ENCODE measurements around the gene CPSF7.
"Not testable (repeated sequence)": the region's sequence is repeated elsewhere in the genome, so short reads cannot be mapped to it uniquely, and the experiment has no call there.

CPSF7 gene

GRCh38 chr11:61437496-61437895, 7.7 kb upstream of the CPSF7 start:
- no peak for DNase-seq (ENCODE audit: low read depth)

DNA sequence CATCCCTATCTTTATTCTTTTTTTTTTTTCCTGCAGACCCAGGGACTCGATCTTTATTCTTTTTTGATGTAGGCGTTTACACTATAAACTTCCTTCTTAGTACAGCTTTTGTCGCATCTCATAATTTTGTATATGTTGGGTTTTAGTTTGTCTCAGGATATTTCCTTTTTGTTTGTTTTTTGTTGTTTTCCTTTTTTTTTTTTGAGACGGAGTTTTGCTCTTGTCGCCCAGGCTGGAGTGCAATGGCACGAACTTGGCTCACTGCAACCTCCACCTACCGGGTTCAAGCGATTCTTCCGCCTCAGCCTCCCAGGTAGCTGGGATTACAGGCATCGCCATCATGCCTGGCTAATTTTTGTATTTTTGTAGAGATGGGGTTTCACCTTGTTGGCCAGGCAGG, 1.1 kb upstream of the CPSF7 start:
- DNase-seq (ENCODE audit: low read depth) = not testable (repeated sequence)

DNA sequence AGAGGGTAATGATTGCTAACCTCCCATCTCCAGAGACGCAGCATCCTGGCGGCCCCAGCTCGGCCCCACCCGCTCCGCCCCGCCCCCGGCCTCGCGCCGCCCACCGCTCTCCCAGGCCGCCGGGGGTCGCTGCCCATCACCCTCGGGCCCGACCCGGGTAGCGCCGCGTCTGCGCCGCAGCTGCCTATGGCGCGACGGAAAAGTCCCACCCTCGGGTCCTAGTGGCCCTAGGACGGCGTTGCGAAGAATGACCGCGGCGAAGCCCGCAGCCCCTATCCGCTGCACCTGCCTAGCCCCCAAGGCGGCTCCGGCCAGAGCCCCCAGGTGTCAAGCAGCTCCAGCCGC, 457 bp downstream of the CPSF7 start:
- peak; percentile 33 for DNase-seq (ENCODE audit: low read depth)

DNA sequence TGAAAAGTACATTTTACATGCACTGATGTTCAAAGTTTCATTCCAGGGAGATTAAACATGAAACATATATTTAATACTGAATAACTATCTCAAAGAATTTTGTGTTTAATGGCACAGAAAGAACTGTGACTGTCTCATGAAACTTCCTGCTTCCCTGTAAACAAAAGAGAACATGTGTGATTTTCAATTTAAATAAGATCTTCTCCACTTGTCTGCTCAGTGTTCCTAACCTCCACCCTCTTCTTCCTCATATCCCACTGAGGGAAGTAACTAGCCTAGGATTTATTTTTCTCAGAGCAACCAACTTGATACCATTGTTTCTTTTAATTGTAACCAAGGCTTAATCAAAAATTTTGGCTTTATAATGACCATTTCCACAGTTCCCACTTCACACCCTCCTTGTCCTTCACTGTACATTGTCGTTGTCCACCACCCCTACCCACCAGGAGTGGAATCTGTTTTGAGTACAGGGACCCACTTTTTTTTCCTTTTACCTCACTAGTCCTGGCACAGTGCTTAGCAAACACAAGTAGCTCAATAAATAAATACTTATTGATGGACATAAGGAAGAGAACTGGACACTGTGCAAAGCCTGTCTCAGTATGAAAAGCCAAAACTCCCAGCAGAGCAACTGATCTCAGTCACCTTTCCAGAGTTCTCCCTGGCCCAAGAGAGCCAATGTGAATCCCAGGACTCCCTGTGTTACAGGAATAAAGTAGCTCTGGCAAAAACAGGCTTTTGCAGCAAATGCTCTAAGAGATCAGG, 4.2 kb downstream of the CPSF7 start:
- DNase-seq (ENCODE audit: low read depth) = no peak

- DNase-seq (ENCODE audit: low read depth) = no peak
These were observed 7.5 kb downstream of the CPSF7 start for GRCh38 chr11:61422226-61422625.

DNA sequence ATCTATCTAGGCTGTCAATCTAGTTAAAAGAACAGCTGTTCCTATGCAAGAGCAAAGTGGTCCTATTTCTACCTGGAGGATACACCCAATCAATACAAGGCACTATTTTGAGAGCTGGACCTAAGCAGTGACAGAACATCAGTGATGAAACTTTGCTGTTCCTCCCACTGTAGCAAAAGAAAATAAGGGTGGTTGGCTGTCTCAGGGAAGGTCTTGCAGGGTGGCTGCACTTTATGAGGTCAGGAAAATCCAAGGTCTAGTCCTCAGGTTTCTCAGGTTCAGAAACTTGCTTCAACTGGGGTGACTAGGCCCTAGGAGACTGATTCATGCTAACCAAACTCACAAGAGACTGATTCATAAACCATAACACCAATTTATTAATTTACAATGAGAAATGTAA, 11.6 kb downstream of the CPSF7 start:
- DNase-seq (ENCODE audit: low read depth) = no peak

DNA sequence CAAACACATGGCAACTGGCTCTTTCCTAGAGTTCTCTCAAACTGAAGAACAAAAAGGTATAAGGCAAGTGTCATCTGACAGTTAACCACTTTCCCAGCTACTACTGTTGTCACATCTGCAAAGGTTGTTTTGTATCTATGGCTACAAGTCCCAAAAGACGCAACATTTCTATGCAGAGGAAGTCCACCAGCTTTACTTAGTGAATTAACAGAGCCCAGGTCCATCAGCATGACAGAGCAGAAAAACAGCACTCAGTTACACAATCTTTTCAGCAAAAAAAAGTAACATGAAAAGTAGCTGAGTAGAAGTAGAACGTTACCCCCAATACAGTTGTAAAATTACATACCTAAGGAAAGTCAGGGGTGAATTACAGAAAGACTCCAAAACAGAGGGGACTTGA, 12.1 kb downstream of the CPSF7 start:
- DNase-seq (ENCODE audit: low read depth) = no peak

- DNase-seq (ENCODE audit: low read depth) = no peak
These were observed 12.8 kb downstream of the CPSF7 start for GRCh38 chr11:61416941-61417340.

GRCh38 chr11:61415381-61415780, 14.4 kb downstream of the CPSF7 start:
- no peak for DNase-seq (ENCODE audit: low read depth)

DNA sequence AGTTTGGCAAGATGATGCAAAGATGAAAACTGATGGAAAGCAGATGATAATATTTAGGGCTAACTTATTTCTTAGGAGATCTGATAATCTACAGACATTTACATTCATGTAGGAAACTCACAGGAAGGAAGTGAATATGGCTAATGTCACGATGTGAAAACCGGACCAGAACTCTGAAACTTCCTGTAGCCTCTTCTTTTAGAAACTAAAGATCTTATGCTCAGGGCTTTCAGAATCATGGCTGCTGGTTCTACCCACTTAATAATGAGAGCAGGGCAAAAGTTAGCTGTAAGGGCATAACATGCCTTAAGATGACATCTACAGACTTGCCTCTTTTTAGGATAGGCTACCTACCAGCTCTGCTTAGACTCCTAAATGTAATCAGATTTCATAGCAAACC, 15.2 kb downstream of the CPSF7 start:
- DNase-seq (ENCODE audit: low read depth) = no peak

GRCh38 chr11:61413496-61413895, 16.3 kb downstream of the CPSF7 start:
- DNase-seq (ENCODE audit: low read depth) = no peak

GRCh38 chr11:61411589-61411988, 18.2 kb downstream of the CPSF7 start:
- no peak for DNase-seq (ENCODE audit: low read depth)

DNA sequence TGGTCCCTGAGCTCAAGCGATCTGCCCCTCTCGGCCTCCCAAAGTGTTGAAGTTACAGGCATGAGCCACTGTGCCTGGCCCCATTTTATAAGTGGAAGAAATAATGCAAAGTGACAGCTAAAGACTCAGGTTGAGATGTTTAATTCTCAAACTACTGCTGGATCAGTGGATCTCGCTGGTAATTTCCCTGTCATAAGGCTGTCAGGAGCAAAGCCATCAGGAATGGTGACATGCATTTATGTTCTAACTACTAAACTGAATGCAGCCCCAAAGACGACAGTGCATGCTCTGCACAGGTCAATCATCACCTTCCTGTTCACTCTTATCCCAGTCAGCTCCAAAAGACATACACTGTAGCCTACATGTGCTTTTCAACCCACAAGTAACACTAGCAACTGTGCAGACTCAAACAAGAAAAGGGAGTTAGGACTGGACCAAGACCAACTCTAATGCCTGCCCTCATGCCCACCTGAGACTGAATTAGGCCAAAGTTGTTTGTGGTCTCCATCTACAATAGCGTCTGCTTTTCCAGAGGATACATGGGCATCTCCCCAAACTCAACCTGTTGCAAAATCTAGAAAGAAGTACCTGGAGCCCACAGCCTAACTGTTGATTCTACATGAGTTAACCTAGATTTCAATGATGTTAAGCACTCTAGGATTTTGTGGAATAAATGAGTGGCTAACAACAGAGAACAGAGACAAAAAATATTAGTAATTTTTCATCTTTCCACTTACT, 22.6 kb downstream of the CPSF7 start:
- DNase-seq (ENCODE audit: low read depth) = no peak

DNA sequence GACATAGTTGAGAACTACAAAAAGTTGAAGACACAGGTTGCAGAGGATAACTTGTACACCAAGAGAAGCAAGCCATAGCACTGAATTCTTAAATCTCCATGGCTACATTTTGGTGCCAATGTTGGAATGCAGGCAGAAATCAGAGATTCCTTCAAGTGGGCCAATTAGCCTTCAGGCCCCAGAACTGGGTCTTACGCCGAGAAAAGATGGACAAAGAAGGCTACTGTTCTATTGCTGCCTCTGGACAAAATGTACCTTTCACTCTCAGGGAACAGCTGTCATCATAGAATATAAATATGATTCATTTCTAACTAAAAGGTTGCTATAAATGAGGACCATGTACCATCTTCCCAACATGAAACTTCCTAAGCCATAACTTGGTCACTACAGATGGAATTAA, 23.7 kb downstream of the CPSF7 start:
- no peak for DNase-seq (ENCODE audit: low read depth)

- DNase-seq (ENCODE audit: low read depth) = no peak
These were observed 25.1 kb downstream of the CPSF7 start for GRCh38 chr11:61404641-61405040.

- no peak for DNase-seq (ENCODE audit: low read depth)
These were observed 25.7 kb downstream of the CPSF7 start for GRCh38 chr11:61404103-61404502.

GRCh38 chr11:61403658-61404057, 26.1 kb downstream of the CPSF7 start:
- no peak for DNase-seq (ENCODE audit: low read depth)

GRCh38 chr11:61401573-61401972, 28.2 kb downstream of the CPSF7 start:
- DNase-seq (ENCODE audit: low read depth) = no peak

DNA sequence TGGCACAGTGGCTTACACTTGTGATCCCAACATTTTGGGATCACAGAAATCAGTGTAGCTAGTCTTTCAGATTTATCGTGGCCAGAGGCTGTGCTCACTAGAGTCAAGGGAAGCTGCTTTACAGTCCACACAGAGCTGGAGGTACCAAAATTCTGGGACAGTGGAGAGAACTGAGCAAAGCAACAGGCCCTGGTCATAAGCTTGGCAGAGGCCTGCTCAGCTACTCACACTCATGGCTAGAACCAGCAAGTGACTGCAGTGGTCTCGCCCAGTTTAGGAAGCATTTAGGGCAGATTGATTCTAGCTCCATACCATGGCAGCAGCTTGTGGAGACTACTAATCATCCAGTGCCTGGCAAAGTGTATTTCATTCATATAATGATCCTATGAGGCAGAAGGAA, 28.6 kb downstream of the CPSF7 start:
- no peak for DNase-seq (ENCODE audit: low read depth)

- DNase-seq (ENCODE audit: low read depth) = no peak
These were observed 36.7 kb downstream of the CPSF7 start for GRCh38 chr11:61392981-61393595.

DNA sequence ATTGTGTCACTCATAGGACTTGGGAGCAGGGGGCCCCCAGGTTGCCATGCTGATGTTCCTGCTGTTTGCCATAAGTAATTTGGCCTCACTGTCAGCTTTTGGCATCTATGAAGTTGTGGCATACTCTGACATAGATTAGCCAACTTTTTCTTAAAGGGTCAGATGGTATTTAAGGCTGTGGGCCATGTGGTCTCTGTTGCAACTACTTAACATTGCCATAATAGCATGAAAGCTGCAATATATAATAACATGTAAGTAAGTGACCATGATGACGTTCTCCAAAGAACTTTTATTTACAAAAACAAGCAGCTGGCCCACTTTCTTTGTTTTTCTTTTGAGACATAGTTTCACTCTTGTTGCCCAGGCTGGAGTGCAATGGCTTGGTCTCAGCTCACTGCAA, 39.6 kb downstream of the CPSF7 start:
- DNase-seq (ENCODE audit: low read depth) = no peak

GRCh38 chr11:61384271-61385242, 45.2 kb downstream of the CPSF7 start:
- DNase-seq (ENCODE audit: low read depth) = no peak

Data from stimulated activated CD4-positive, alpha-beta T cell treated with anti-CD3 and anti-CD28 coated beads, Interleukin-2, amount 100 ng/mL, for 4 hours (primary cell).